Measurements from ENCODE around the gene ATP1B1. TPM values are rescaled to one million over a fixed set of nuclear protein-coding genes. Genes with fewer than 3 reads are reported as not detected.
"Not testable (repeated sequence)": the region's sequence is repeated elsewhere in the genome, so short reads cannot be mapped to it uniquely, and the experiment has no call there.

The ATP1B1 gene
- total RNA-seq, 1 donor from 2014 or later = 10.1 TPM

- no peak for DNase-seq (ENCODE audit: low spot score)
- intact Hi-C loops (cut with DNase I) = no loop called here
- ATAC-seq = no peak
These were observed 54.5 kb downstream of the ATP1B1 start for GRCh38 chr1:169160845-169161495.

- DNase-seq (ENCODE audit: low spot score) (no peak), ATAC-seq (no peak)
- intact Hi-C loops (cut with DNase I) = no loop called here
These were observed 55.2 kb downstream of the ATP1B1 start for GRCh38 chr1:169161496-169162194.

DNA sequence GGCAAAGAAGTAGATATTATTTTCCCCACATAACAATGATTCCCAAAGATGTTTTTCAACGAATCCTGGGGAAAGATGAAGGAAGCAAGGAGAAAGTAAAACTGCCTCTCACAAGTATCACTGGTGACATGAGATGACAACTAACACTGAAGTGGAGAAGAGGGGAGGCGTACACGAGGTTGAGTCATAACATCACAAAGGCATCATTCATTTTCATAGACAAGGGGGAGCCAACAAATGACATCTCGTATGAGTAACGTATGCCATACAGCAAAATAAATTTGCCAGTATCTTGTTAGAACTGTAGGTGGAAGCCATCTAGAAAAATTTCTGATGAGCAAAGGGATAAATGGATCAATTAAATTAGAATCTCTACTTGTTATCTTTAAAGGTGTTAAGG, 56.6 kb downstream of the ATP1B1 start:
- intact Hi-C loops (cut with DNase I) = no loop called here
- ATAC-seq (no peak), DNase-seq (ENCODE audit: low spot score) (no peak)

DNA sequence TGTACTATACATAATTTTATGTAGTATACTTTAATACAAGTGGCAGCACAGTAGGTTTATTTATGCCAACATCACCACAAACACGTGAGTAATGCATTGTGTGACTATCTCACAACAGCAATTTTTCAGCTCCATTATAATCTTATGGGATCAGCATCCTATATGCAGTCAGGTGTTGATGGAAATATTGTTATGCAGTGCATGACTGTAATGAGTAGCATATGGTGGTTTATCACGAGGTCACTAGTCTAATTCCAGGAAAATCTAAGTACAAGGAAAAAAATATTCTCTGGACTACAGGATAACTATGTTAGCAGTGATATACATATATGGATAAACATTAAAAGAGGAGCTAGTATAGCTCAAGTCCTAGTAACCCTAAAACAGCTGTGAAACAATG, 69.0 kb downstream of the ATP1B1 start:
- DNase-seq (ENCODE audit: low spot score) = no peak
- ATAC-seq = no peak
- intact Hi-C loops (cut with DNase I) = no loop called here

DNA sequence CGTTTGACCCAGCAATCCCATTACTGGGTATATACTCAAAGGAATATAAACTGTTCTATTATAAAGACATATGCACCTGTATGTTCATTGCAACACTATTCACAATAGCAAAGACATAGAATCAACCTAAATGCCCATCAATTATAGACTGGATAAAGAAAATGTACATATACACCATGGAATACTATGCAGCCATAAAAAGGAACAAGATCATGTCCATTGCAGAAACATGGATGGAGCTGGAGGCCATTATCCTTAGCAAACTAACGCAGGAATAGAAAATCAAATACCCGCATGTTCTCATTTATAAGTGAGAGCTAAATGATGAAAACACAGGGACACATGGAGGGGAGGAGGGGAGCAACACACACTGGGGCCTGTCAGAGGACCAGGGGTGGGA, 72.9 kb downstream of the ATP1B1 start:
- intact Hi-C loops (cut with DNase I); ATAC-seq; DNase-seq (ENCODE audit: low spot score): not testable (repeated sequence)

GRCh38 chr1:169180174-169180573, 73.7 kb downstream of the ATP1B1 start:
- intact Hi-C loops (cut with DNase I) = no loop called here
- ATAC-seq = no peak
- no peak for DNase-seq (ENCODE audit: low spot score)
